Testis (tissue), 2 donors: ENCODE data around the gene LIPF.

Source experiments
- CTCF ChIP-seq, 3 experiments: fragments of 450-650 bp in 2 of 3; fragments of 200-600 bp in 1 of 3; sonication (generic) in 1 of 3; IDR thresholded peaks; one replicate each; pipeline ENCODE4 v1.5.1; 2016 to 2019; ENCODE audit warnings: antibody characterized with exemption in 3 of 3, mild to moderate bottlenecking in 2 of 3, moderate library complexity in 1 of 3
- POLR2A ChIP-seq: fragments of 450-650 bp; IDR thresholded peaks from one replicate; pipeline ENCODE4 v1.6.1; 2017; ENCODE audit warnings: antibody characterized with exemption, mild to moderate bottlenecking, moderate library complexity

DNA sequence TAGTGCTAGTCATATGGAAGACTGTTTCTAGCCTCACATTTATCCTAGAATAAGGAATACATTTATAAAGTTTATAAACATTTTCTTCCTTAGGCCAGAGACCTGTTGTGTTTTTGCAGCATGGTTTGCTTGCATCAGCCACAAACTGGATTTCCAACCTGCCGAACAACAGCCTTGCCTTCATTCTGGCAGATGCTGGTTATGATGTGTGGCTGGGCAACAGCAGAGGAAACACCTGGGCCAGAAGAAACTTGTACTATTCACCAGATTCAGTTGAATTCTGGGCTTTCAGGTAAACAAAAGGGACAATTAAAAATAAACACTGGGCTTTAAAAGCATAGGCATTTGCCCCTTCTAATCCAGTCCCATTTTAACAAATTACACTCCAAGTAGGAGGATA lies 4.2 kb downstream of the LIPF start:
- TF ChIP-seq CTCF (IDR thresholded peaks at IDR 0.05) = no peak
- TF ChIP-seq POLR2A = no peak
